ENCODE data around the gene PLEKHG4.

PLEKHG4 gene

DNA sequence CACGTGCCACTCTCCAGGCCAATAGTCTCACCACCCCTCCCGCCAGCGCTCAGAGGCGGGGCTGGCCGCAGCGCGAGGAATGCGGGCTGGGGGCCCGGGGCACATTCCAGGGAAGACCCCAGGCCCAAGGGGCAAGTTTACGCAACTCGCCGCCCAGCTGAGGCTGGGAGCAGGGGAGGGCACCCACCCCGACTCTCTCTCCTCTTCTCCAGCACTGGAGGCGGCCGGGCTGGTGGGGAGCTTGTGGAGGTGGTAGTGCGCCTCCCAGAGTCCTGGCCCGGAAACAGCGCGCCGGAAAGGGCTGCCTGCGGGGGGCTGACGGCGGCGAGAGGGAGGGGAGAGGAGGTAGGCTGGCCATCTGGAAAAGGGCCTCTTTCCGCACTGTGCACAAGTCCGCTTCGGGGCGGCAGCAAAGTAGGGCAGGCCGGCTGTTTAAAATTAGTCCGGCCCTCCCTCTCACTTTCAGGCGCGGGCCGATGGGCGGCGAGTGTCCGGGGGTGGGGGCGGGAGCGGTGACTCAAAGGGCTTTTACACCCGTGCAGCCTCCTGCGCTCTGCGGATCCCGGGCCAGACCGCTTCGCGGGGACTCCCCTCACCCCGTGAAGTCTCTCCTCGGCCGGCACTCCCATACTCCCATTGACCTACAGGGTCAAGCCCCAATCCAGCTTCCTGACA is 33.1 kb upstream of the PLEKHG4 start:
- peak overlapping the region; percentile 71 for H3K9ac ChIP-seq (ENCODE audit: low read length)
- peaks cover 32% of the 10 kb centered on the region for H3K27me3 ChIP-seq (ENCODE audit: control insufficient read depth, insufficient read depth, low read length)
- H3K4me1 ChIP-seq (ENCODE audit: control insufficient read depth, insufficient read depth, low read length), result peaks cover 50% of the 10 kb centered on the region

DNA sequence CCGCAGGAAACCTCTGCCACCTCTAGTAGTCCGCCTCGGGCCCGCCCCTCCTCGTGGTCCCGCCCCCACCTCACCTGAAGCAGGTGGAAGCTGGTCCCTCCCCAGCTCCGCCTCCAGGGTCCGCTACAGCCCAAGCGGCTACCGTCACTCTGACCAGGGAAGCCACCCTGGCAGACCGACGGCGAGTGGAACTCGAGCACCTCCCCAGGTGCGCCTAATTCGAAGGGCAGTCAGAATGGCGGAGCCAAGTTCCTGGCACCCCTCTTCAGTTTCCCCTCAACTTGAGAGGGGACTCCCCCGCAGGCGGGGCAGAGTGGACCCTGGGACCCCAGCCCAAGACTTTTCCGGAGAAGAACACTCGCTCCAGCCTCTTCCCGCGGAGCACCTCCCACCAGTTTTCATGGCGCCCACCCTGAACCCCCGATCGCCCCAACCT is 32.6 kb upstream of the PLEKHG4 start:
- peaks cover 32% of the 10 kb centered on the region for H3K27me3 ChIP-seq (ENCODE audit: control insufficient read depth, insufficient read depth, low read length)
- peak overlapping the region; percentile 90; the same call in 1 of the 2 replicates for H3K27ac ChIP-seq (ENCODE audit: low read depth, low read length)
- H3K9me3 ChIP-seq (ENCODE audit: control insufficient read depth, insufficient read depth, low read depth, low read length), result no peaks in the 10 kb centered on the region
- peak overlapping the region; percentile 78 for H3K9ac ChIP-seq (ENCODE audit: low read length)
- peaks cover 44% of the 10 kb centered on the region for H3K4me1 ChIP-seq (ENCODE audit: control insufficient read depth, insufficient read depth, low read length)
- peak overlapping the region; percentile 89 for H3K4me3 ChIP-seq (ENCODE audit: low read depth, low read length)
- H3K36me3 ChIP-seq (ENCODE audit: control insufficient read depth, insufficient read depth, low read length), result no peaks in the 10 kb centered on the region

More for the DNA sequence above, 33.1 kb upstream of the PLEKHG4 start:
- Histone ChIP-seq H3K27ac (ENCODE audit: low read depth, low read length) (peak overlapping the region; percentile 90), H3K9me3 (ENCODE audit: control insufficient read depth, insufficient read depth, low read depth, low read length) (no peaks in the 10 kb centered on the region), H3K4me3 (ENCODE audit: low read depth, low read length) (peak overlapping the region; percentile 89), H3K36me3 (ENCODE audit: control insufficient read depth, insufficient read depth, low read length) (no peaks in the 10 kb centered on the region)

DNA sequence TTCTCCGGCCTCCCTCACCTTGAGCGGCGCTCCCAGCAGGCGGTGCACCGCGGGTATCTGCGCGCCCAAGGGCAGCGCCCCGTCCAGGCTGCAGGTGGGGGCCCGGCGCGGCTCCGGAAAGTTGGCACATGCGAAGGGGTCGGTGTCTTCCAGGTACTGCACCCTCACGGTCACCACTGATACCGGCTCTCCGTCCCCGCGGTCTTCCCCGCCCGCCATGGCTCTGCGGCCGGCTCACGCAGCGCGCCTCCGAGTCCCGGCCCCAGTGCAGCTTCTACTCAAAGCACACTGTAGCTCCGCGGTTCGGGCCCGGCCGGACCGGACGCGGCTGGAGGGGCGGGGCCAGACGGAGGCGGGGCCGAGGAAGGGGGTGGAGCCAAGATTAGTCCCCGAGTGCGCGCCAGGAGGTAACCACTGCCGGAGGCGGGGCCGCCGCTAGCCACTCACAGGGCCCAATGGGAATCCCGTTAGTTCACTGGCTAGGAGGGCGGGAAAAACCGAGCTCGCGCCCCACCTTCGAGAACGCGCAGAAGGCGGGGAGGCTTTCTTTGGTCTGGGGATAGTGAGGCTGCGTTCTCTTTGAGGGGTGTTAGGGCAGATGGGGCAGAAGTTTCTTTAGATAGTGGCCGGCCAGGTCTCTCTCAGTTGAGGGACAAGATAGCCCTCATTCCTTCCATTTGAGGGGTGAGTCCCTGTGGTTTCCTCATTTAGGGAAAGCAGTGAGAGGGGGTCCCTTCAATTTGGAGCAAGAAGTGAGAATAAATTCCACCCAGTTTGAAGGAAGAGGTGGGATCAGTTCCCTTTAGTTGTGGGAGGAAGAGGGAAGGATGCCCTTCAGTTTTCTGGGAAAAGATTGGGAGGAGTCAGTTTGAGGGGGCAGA is 31.9 kb upstream of the PLEKHG4 start, which contains the start of gene FHOD1:
FHOD1 (minus strand) TSS at position 290 of the 881 bp plus-strand sequence; CDS start at position 219, 71 bp downstream.
- Histone ChIP-seq H3K27me3 (ENCODE audit: control insufficient read depth, insufficient read depth, low read length) (peaks cover 32% of the 10 kb centered on the region), H3K9me3 (ENCODE audit: control insufficient read depth, insufficient read depth, low read depth, low read length) (no peaks in the 10 kb centered on the region), H3K36me3 (ENCODE audit: control insufficient read depth, insufficient read depth, low read length) (no peaks in the 10 kb centered on the region), H3K27ac (ENCODE audit: low read depth, low read length) (peak within 1 kb of the TSS; percentile 90), H3K4me3 (ENCODE audit: low read depth, low read length) (peak within 1 kb of the TSS; percentile 89), H3K9ac (ENCODE audit: low read length) (peak within 1 kb of the TSS; percentile 78), H3K4me1 (ENCODE audit: control insufficient read depth, insufficient read depth, low read length) (peaks cover 39% of the 10 kb centered on the region)

DNA sequence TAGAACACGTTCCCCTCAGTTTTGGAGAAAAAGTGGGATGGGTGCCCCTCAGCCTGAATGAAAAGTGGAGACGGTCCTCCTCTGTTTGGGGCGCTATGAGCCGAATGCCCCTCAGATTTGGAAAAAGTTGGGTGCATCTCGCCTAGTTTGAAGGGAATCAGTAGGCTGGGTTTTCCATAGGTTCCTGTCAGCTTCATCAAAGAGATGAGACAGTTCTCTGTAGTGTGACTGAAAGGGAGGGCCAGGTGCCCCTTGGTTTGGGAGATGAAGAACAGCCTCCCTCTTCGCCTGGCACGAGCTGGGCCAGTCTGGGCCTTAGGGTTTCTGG is 31.3 kb upstream of the PLEKHG4 start:
- Histone ChIP-seq H3K4me1 (ENCODE audit: control insufficient read depth, insufficient read depth, low read length) (peaks cover 38% of the 10 kb centered on the region), H3K36me3 (ENCODE audit: control insufficient read depth, insufficient read depth, low read length) (no peaks in the 10 kb centered on the region), H3K27me3 (ENCODE audit: control insufficient read depth, insufficient read depth, low read length) (peaks cover 32% of the 10 kb centered on the region), H3K4me3 (ENCODE audit: low read depth, low read length) (peak overlapping the region; percentile 65), H3K9ac (ENCODE audit: low read length) (peak overlapping the region; percentile 0), H3K27ac (ENCODE audit: low read depth, low read length) (no peak overlapping the region), H3K9me3 (ENCODE audit: control insufficient read depth, insufficient read depth, low read depth, low read length) (no peaks in the 10 kb centered on the region)

DNA sequence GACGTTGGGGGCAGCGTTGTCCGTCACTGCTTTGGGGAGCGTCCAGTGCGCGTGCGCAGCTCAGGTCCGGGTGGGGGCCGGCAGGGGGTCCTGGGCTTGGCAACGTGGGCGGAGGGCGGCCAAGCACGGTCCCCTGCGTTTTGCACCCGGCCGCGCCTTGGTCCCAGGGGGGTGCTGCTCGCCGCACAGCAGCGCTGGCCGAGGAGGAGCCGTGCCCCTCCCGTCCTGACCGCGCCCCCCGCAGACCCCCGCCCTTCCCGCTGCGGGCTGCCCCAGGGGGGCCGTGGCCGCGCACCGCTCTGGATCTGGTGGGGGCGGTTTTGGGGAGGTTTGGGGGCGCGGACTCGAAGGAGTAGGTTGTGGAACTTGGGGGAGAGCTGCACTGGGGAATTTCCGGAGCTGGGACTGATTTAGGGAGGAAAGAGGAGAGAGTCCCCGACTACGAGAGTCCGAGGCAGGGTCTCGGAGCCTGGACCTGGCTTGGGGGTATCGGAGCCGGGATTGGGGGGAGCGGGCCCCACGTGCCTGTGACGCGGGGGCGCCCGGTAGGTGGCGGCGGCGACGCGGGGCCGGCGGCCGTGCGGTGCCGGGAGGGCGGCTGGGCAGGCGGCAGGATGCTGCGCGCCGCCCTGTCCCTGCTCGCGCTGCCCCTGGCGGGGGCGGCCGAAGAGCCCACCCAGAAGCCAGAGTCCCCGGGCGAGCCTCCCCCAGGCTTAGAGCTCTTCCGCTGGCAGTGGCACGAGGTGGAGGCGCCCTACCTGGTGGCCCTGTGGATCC is 30.7 kb upstream of the PLEKHG4 start, which contains the start of gene SLC9A5:
SLC9A5 (plus strand) TSS at position 579 of the 777 bp plus-strand sequence; CDS start at position 615, 36 bp downstream.
- Histone ChIP-seq H3K4me1 (ENCODE audit: control insufficient read depth, insufficient read depth, low read length) (peaks cover 38% of the 10 kb centered on the region), H3K9me3 (ENCODE audit: control insufficient read depth, insufficient read depth, low read depth, low read length) (no peaks in the 10 kb centered on the region), H3K4me3 (ENCODE audit: low read depth, low read length) (peak within 1 kb of the TSS; percentile 65), H3K27me3 (ENCODE audit: control insufficient read depth, insufficient read depth, low read length) (peaks cover 32% of the 10 kb centered on the region), H3K27ac (ENCODE audit: low read depth, low read length) (no peak within 1 kb of the TSS), H3K9ac (ENCODE audit: low read length) (peak within 1 kb of the TSS; percentile 59), H3K36me3 (ENCODE audit: control insufficient read depth, insufficient read depth, low read length) (no peaks in the 10 kb centered on the region)

DNA sequence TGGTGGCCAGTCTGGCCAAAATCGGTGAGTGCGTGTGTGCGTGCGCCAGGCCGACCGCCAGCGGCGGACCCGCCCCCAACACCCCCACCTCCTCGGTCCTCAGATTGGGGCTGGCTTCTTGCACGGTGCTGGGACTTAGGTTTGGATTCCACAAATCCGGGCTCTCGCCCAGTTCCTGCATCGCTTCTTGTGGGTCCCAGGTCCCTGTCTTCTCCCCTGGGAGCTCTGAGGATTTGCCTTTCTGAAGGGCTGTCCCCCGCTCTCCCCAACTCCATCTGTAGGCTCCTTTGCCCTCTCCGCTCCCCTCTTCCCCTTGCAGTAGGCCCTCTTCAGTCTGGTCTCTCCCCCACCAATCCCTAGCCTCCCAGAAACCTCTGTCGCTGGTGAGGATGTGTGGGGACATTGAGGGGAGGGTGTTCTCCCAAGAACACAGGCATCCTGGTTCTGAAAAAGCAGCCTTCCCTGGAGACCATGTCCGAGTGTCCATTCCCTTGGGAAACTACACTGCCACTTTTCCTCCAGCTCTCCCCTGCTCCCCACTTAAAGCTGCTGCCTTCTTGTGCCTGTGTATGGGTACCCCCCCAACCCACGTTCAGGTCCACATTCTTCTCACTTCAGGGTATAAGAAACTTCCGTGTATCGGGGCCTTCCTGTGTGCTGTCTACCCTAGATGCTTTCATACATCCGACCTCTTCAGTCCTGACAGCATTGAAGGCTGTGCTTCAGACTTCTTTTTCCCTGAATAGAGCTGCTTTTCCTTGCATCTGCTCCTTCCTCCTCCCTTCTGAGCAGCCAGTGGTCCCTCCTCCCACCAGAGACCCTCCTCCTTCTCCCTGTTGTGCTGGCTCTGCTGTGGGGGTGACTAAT is 29.9 kb upstream of the PLEKHG4 start:
- peaks cover 32% of the 10 kb centered on the region for H3K27me3 ChIP-seq (ENCODE audit: control insufficient read depth, insufficient read depth, low read length)
- no peak overlapping the region for H3K27ac ChIP-seq (ENCODE audit: low read depth, low read length)
- peaks cover 31% of the 10 kb centered on the region for H3K4me1 ChIP-seq (ENCODE audit: control insufficient read depth, insufficient read depth, low read length)
- H3K9ac ChIP-seq (ENCODE audit: low read length), result peak overlapping the region; percentile 59
- no peaks in the 10 kb centered on the region for H3K9me3 ChIP-seq (ENCODE audit: control insufficient read depth, insufficient read depth, low read depth, low read length)
- H3K4me3 ChIP-seq (ENCODE audit: low read depth, low read length), result peak overlapping the region; percentile 65
- no peaks in the 10 kb centered on the region for H3K36me3 ChIP-seq (ENCODE audit: control insufficient read depth, insufficient read depth, low read length)

DNA sequence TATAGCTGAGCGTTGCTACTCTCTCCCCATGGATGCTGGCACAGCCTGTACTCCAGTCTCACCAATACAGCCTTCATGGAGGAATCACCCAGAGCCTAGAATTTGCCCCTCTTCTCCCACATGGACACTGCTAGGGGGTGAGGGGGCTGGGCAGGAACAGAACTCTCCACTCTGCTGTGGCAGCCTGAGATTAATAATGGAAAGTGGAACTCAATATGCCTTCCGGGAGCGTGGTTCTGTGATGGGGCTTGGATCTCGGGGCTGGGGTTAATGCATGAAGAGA is 29.3 kb upstream of the PLEKHG4 start:
- peaks cover 25% of the 10 kb centered on the region for H3K4me1 ChIP-seq (ENCODE audit: control insufficient read depth, insufficient read depth, low read length)
- no peak overlapping the region for H3K4me3 ChIP-seq (ENCODE audit: low read depth, low read length)
- no peak overlapping the region for H3K27ac ChIP-seq (ENCODE audit: low read depth, low read length)
- H3K9ac ChIP-seq (ENCODE audit: low read length), result no peak overlapping the region
- 0 out of 2 replicates have a peak, but pooled peaks cover under 1% of the 10 kb centered on the region for H3K36me3 ChIP-seq (ENCODE audit: control insufficient read depth, insufficient read depth, low read length)
- H3K27me3 ChIP-seq (ENCODE audit: control insufficient read depth, insufficient read depth, low read length), result peaks cover 32% of the 10 kb centered on the region
- H3K9me3 ChIP-seq (ENCODE audit: control insufficient read depth, insufficient read depth, low read depth, low read length), result no peaks in the 10 kb centered on the region

DNA sequence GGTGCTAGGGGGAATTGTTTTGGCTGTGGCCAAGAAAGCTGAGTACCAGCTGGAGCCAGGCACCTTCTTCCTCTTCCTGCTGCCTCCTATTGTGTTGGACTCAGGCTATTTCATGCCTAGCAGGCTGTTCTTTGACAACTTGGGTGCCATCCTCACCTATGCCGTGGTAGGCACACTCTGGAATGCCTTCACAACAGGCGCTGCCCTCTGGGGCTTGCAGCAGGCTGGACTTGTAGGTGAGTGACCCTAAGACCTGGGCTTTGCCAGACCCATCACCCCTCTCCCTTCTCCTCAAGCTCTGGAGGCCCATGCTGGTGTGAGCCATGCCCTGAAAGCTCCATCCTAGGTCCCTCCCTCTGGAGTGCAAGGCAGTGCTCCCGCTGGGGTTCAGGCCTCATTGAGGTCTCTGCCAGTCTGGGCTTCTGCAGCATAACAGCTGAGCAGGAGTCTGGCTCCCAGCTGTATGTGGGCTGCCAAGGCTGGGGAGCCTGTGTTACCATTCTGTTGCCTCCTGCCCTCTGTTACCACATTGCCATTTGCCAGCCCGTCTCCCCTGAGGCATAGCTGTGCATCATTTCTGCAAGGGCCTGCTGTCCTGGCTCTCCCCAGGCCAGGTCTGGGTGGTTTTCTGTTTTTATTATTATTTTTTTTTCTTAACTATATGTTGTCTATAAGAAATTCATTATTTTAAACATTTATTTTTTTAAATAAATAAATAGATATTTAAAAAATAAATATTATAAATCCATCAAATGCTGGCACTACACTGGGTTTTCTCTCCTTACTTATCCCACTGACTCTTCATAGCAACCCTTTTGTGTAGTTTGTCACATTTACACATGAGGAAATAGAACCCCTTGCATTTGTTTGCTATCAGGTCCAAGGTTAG is 26.5 kb upstream of the PLEKHG4 start:
- Histone ChIP-seq H3K9ac (ENCODE audit: low read length) (no peak overlapping the region), H3K4me1 (ENCODE audit: control insufficient read depth, insufficient read depth, low read length) (peaks cover 13% of the 10 kb centered on the region), H3K27me3 (ENCODE audit: control insufficient read depth, insufficient read depth, low read length) (peaks cover 30% of the 10 kb centered on the region), H3K4me3 (ENCODE audit: low read depth, low read length) (no peak overlapping the region), H3K27ac (ENCODE audit: low read depth, low read length) (no peak overlapping the region), H3K36me3 (ENCODE audit: control insufficient read depth, insufficient read depth, low read length) (0 out of 2 replicates have a peak, but pooled peaks cover 7% of the 10 kb centered on the region), H3K9me3 (ENCODE audit: control insufficient read depth, insufficient read depth, low read depth, low read length) (no peaks in the 10 kb centered on the region)

DNA sequence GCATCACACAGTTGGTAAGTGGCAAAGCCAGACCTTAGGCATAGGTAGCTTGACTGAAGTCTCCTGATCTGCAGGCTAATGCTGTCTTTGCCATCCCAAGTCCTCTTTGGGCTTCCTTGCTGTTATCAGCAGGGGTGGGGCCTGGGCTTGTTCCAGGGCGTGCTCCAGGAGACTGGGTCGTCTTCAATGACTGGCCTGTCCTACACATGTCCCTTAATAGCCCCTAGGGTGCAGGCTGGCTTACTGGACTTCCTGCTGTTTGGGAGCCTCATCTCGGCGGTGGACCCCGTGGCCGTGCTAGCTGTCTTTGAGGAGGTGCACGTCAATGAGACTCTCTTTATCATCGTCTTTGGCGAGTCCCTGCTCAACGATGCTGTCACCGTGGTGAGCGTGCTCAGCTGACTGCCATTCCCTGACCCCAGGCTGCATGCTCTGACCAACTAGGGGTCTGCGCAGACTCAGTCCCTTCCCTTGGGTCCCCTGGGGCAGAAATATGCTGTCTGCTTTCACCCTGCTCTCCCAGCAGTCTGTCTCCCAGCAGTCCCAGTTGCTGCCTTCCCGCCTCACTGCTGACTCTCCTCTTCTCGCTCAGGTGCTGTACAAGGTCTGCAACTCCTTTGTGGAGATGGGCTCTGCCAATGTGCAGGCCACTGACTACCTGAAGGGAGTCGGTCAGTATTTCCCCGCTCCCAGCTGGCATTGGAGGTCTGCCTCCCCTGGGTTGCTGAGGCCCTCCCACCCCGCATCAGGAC is 24.4 kb upstream of the PLEKHG4 start:
- peaks cover under 1% of the 10 kb centered on the region; the same call in 1 of the 2 replicates for H3K4me1 ChIP-seq (ENCODE audit: control insufficient read depth, insufficient read depth, low read length)
- peaks cover 10% of the 10 kb centered on the region for H3K27me3 ChIP-seq (ENCODE audit: control insufficient read depth, insufficient read depth, low read length)
- H3K4me3 ChIP-seq (ENCODE audit: low read depth, low read length), result no peak overlapping the region
- H3K9me3 ChIP-seq (ENCODE audit: control insufficient read depth, insufficient read depth, low read depth, low read length), result no peaks in the 10 kb centered on the region
- H3K36me3 ChIP-seq (ENCODE audit: control insufficient read depth, insufficient read depth, low read length), result 0 out of 2 replicates have a peak, but pooled peaks cover 7% of the 10 kb centered on the region
- no peak overlapping the region for H3K9ac ChIP-seq (ENCODE audit: low read length)
- no peak overlapping the region for H3K27ac ChIP-seq (ENCODE audit: low read depth, low read length)
